WI38 (cell line): Measurements from ENCODE around the gene IKZF2.
A peak's percentile ranks its signal among the peaks of the same experiment; 100 is the strongest.

Experiments
- H3K4me3 ChIP-seq: 2 replicates; pipeline ENCODE4 v1.5.1; 2011; ENCODE audit warnings: low read depth, mild to moderate bottlenecking, control low read depth, low read length
- CTCF ChIP-seq: IDR thresholded peaks from 2 replicates; pipeline ENCODE4 v1.5.1; 2012; ENCODE audit warnings: low read depth, mild to moderate bottlenecking, control low read depth, low read length

IKZF2 gene

GRCh38 chr2:213151437-213152064, at the start of gene IKZF2:
IKZF2 (minus strand) TSS chr2:213151612; CDS start chr2:213148629, 2,983 bp downstream.
- TF ChIP-seq CTCF, result no peak
- peak within 1 kb of the TSS; percentile 85 for H3K4me3 ChIP-seq

GRCh38 chr2:213199871-213200270, 48.5 kb upstream of the IKZF2 start:
- H3K4me3 ChIP-seq, result no peak overlapping the region
- no peak for TF ChIP-seq CTCF

- H3K4me3 ChIP-seq, result no peak overlapping the region
- no peak for TF ChIP-seq CTCF
Observed at GRCh38 chr2:213189001-213189899, 37.8 kb upstream of the IKZF2 start.

GRCh38 chr2:213188533-213188867, 37.1 kb upstream of the IKZF2 start:
- H3K4me3 ChIP-seq, result peak overlapping the region; percentile 11; the same call in 1 of the 2 replicates
- TF ChIP-seq CTCF, result no peak

GRCh38 chr2:213187833-213188532, 36.6 kb upstream of the IKZF2 start:
- no peak for TF ChIP-seq CTCF
- H3K4me3 ChIP-seq, result peak overlapping the region; percentile 11; the same call in 1 of the 2 replicates

- no peak overlapping the region for H3K4me3 ChIP-seq
- no peak for TF ChIP-seq CTCF
Observed at GRCh38 chr2:213187386-213187785, 36.0 kb upstream of the IKZF2 start.
